Central memory CD8-positive, alpha-beta T cell (primary cell): ENCODE measurements around the gene MED8.
A peak's percentile ranks its signal among the peaks of the same experiment; 100 is the strongest.
"Not testable (repeated sequence)": the region's sequence is repeated elsewhere in the genome, so short reads cannot be mapped to it uniquely, and the experiment has no call there.

ENCODE experiments used
- ATAC-seq: fragments of 150-1000 bp; cut with Tn5 transposase; replicated peaks from 2 replicates; pipeline ENCODE4 v1.10.0; 2022; ENCODE audit warnings: mild to moderate bottlenecking, moderate FRiP score, moderate number of reproducible peaks; ENCODE audit not compliant: poor library complexity, severe bottlenecking; ENCODE audit errors: extremely low read depth
- DNase-seq, 2 donors: peaks; one replicate each; pipeline ENCODE4 v3.0.0; 2021; ENCODE audit warnings: low spot score in 2 of 2
- H3K27ac Mint-ChIP-seq: one replicate; pipeline ENCODE4 v1.8.0; 2022; ENCODE audit warnings: low read depth, mild to moderate bottlenecking, moderate library complexity, mixed read lengths
- H3K27me3 Mint-ChIP-seq: one replicate; pipeline ENCODE4 v1.8.0; 2022; ENCODE audit warnings: mixed read lengths
- H3K36me3 Mint-ChIP-seq: one replicate; pipeline ENCODE4 v1.8.0; 2022; ENCODE audit warnings: mild to moderate bottlenecking, moderate library complexity, mixed read lengths; ENCODE audit not compliant: insufficient read depth
- H3K4me1 Mint-ChIP-seq: one replicate; pipeline ENCODE4 v1.8.0; 2022; ENCODE audit warnings: mixed read lengths
- H3K4me3 Mint-ChIP-seq: one replicate; pipeline ENCODE4 v1.8.0; 2022; ENCODE audit warnings: mild to moderate bottlenecking, moderate library complexity, mixed read lengths
- H3K9me3 Mint-ChIP-seq: one replicate; pipeline ENCODE4 v1.8.0; 2022; ENCODE audit warnings: mixed read lengths

MED8 gene

GRCh38 chr1:43415901-43416300, 26.3 kb upstream of the MED8 start:
- no peak for DNase-seq
- H3K4me1 Mint-ChIP-seq = peaks cover 6% of the 10 kb centered on the region
- H3K36me3 Mint-ChIP-seq = peaks cover 20% of the 10 kb centered on the region
- no peaks in the 10 kb centered on the region for H3K27me3 Mint-ChIP-seq
- H3K4me3 Mint-ChIP-seq = no peak overlapping the region
- no peak overlapping the region for H3K27ac Mint-ChIP-seq
- no peak for ATAC-seq
- H3K9me3 Mint-ChIP-seq = no peaks in the 10 kb centered on the region

- Mint-ChIP-seq H3K4me1 (peaks cover 6% of the 10 kb centered on the region), H3K36me3 (peaks cover 18% of the 10 kb centered on the region), H3K4me3 (no peak overlapping the region), H3K27ac (peak overlapping the region; percentile 72), H3K27me3 (no peaks in the 10 kb centered on the region), H3K9me3 (no peaks in the 10 kb centered on the region)
- ATAC-seq = peak; percentile 72
- DNase-seq = peak; percentile 53 to 55
These were observed 25.1 kb upstream of the MED8 start for GRCh38 chr1:43414634-43415223.

GRCh38 chr1:43413426-43413825, 23.8 kb upstream of the MED8 start:
- Mint-ChIP-seq H3K36me3 (peaks cover 26% of the 10 kb centered on the region), H3K4me1 (peaks cover 12% of the 10 kb centered on the region)
- not testable (repeated sequence) for DNase-seq, H3K9me3 Mint-ChIP-seq, H3K27me3 Mint-ChIP-seq, ATAC-seq, H3K4me3 Mint-ChIP-seq, H3K27ac Mint-ChIP-seq

- DNase-seq (no peak), ATAC-seq (no peak)
- H3K9me3 Mint-ChIP-seq = no peaks in the 10 kb centered on the region
- H3K4me3 Mint-ChIP-seq = no peak overlapping the region
- peaks cover 17% of the 10 kb centered on the region for H3K4me1 Mint-ChIP-seq
- H3K36me3 Mint-ChIP-seq = peaks cover 43% of the 10 kb centered on the region
- no peak overlapping the region for H3K27ac Mint-ChIP-seq
- no peaks in the 10 kb centered on the region for H3K27me3 Mint-ChIP-seq
These were observed 21.0 kb upstream of the MED8 start for GRCh38 chr1:43410571-43410970.

- ATAC-seq (no peak), DNase-seq (no peak)
- Mint-ChIP-seq H3K4me1 (peaks cover 23% of the 10 kb centered on the region), H3K4me3 (no peak overlapping the region), H3K36me3 (peaks cover 49% of the 10 kb centered on the region), H3K9me3 (no peaks in the 10 kb centered on the region), H3K27me3 (no peaks in the 10 kb centered on the region), H3K27ac (no peak overlapping the region)
These were observed 16.3 kb upstream of the MED8 start for GRCh38 chr1:43405876-43406234.

- ATAC-seq (no peak), DNase-seq (no peak)
- no peak overlapping the region for H3K4me3 Mint-ChIP-seq
- no peaks in the 10 kb centered on the region for H3K27me3 Mint-ChIP-seq
- no peaks in the 10 kb centered on the region for H3K9me3 Mint-ChIP-seq
- peaks cover 24% of the 10 kb centered on the region for H3K4me1 Mint-ChIP-seq
- no peak overlapping the region for H3K27ac Mint-ChIP-seq
- peaks cover 49% of the 10 kb centered on the region for H3K36me3 Mint-ChIP-seq
These were observed 15.7 kb upstream of the MED8 start for GRCh38 chr1:43405219-43405875.

- no peak for DNase-seq
- Mint-ChIP-seq H3K4me1 (peaks cover 30% of the 10 kb centered on the region), H3K4me3 (no peak overlapping the region), H3K27ac (no peak overlapping the region), H3K36me3 (peaks cover 42% of the 10 kb centered on the region), H3K27me3 (no peaks in the 10 kb centered on the region), H3K9me3 (no peaks in the 10 kb centered on the region)
- no peak for ATAC-seq
These were observed 14.8 kb upstream of the MED8 start for GRCh38 chr1:43404353-43404752.

GRCh38 chr1:43402089-43402865, 12.7 kb upstream of the MED8 start:
- Mint-ChIP-seq H3K4me3 (no peak overlapping the region), H3K27ac (no peak overlapping the region), H3K36me3 (peaks cover 35% of the 10 kb centered on the region), H3K9me3 (no peaks in the 10 kb centered on the region), H3K4me1 (peaks cover 38% of the 10 kb centered on the region), H3K27me3 (no peaks in the 10 kb centered on the region)
- ATAC-seq (no peak), DNase-seq (no peak)

GRCh38 chr1:43400441-43400840, 10.8 kb upstream of the MED8 start:
- not testable (repeated sequence) for H3K9me3 Mint-ChIP-seq, H3K27ac Mint-ChIP-seq, H3K4me3 Mint-ChIP-seq, ATAC-seq, H3K27me3 Mint-ChIP-seq, DNase-seq
- Mint-ChIP-seq H3K36me3 (peaks cover 25% of the 10 kb centered on the region), H3K4me1 (peaks cover 46% of the 10 kb centered on the region)

GRCh38 chr1:43398227-43398626, 8.6 kb upstream of the MED8 start:
- peaks cover 20% of the 10 kb centered on the region for H3K36me3 Mint-ChIP-seq
- H3K27ac Mint-ChIP-seq = no peak overlapping the region
- no peaks in the 10 kb centered on the region for H3K27me3 Mint-ChIP-seq
- ATAC-seq (no peak), DNase-seq (no peak)
- peaks cover 58% of the 10 kb centered on the region for H3K4me1 Mint-ChIP-seq
- H3K9me3 Mint-ChIP-seq = no peaks in the 10 kb centered on the region
- H3K4me3 Mint-ChIP-seq = no peak overlapping the region

GRCh38 chr1:43396059-43396458, 6.5 kb upstream of the MED8 start:
- DNase-seq = no peak
- H3K36me3 Mint-ChIP-seq = peaks cover 15% of the 10 kb centered on the region
- H3K27me3 Mint-ChIP-seq = no peaks in the 10 kb centered on the region
- no peak overlapping the region for H3K27ac Mint-ChIP-seq
- H3K4me1 Mint-ChIP-seq = peaks cover 54% of the 10 kb centered on the region
- ATAC-seq = no peak
- H3K9me3 Mint-ChIP-seq = no peaks in the 10 kb centered on the region
- H3K4me3 Mint-ChIP-seq = no peak overlapping the region

- H3K4me1 Mint-ChIP-seq = peaks cover 56% of the 10 kb centered on the region
These were observed 5.9 kb upstream of the MED8 start for GRCh38 chr1:43395523-43395922.

GRCh38 chr1:43392702-43393101, 3.1 kb upstream of the MED8 start:
- Mint-ChIP-seq H3K4me1 (peaks cover 59% of the 10 kb centered on the region), H3K9me3 (no peaks in the 10 kb centered on the region), H3K27ac (no peak overlapping the region), H3K4me3 (no peak overlapping the region), H3K27me3 (no peaks in the 10 kb centered on the region), H3K36me3 (peaks cover 19% of the 10 kb centered on the region)
- ATAC-seq (no peak), DNase-seq (no peak)

More at GRCh38 chr1:43395523-43395922, 5.9 kb upstream of the MED8 start:
- DNase-seq (no peak), ATAC-seq (no peak)
- Mint-ChIP-seq H3K36me3 (peaks cover 15% of the 10 kb centered on the region), H3K4me3 (no peak overlapping the region), H3K27ac (no peak overlapping the region), H3K27me3 (no peaks in the 10 kb centered on the region), H3K9me3 (no peaks in the 10 kb centered on the region)
